Endothelial cell of umbilical vein (primary cell): Measurements from ENCODE around the gene AK9. TPM values are rescaled to one million over a fixed set of nuclear protein-coding genes. Genes with fewer than 3 reads are reported as not detected.

Experiments
- BruUV-seq: library from RNA; stranded (reverse); fragments of 400-500 nt; replicated peaks from 2 replicates; lab custom pipeline; 2021; lab: Mats Ljungman, UMichigan
- CTCF ChIA-PET: fragments of 300-600, 350-600 bp; sonication (Branson Sonifier 250); formaldehyde crosslinking; loops from one replicate; lab custom pipeline; 2021; ENCODE audit warnings: antibody characterized with exemption, inconsistent platforms; lab: Charles Lee
- POLR2A ChIA-PET: fragments of 300-600, 350-600 bp; sonication (Branson Sonifier 250); formaldehyde crosslinking; loops from one replicate; lab custom pipeline; 2021; ENCODE audit warnings: antibody characterized with exemption, inconsistent platforms; lab: Charles Lee
- DNase-seq: peaks from one replicate; pipeline ENCODE4 v3.0.0-alpha.2; 2011; ENCODE audit warnings: low read depth, low spot score
- FAIRE-seq: peaks from 2 replicates; lab custom pipeline; 2011; peaks lifted over from hg19 to GRCh38; lab: Jason Lieb, UNC
- H2AFZ ChIP-seq: 2 replicates; pipeline ENCODE4 v1.6.0; 2012; ENCODE audit warnings: low read depth, low read length, control low read depth, inconsistent platforms
- H3K27ac ChIP-seq: 2 replicates; pipeline ENCODE4 v1.5.1; 2011; ENCODE audit warnings: low read depth, mild to moderate bottlenecking, control low read depth, low read length, moderate library complexity; ENCODE audit not compliant: insufficient read depth
- H3K27me3 ChIP-seq, 2 experiments: 2 replicates each; pipeline versions ENCODE4 v1.6.0 to v1.6.1; 2011; ENCODE audit warnings: low read length in 2 of 2, mixed read lengths in 1 of 2; ENCODE audit not compliant: control insufficient read depth in 2 of 2, insufficient read depth in 2 of 2
- H3K36me3 ChIP-seq, 2 experiments: 2 replicates in 1 of 2; 3 replicates in 1 of 2; pipeline ENCODE4 v1.5.1; 2011; ENCODE audit warnings: low read length in 2 of 2, mild to moderate bottlenecking in 1 of 2, moderate library complexity in 1 of 2; ENCODE audit not compliant: control insufficient read depth in 2 of 2, insufficient read depth in 2 of 2; ENCODE audit errors: extremely low read depth in 1 of 2
- H3K4me1 ChIP-seq: 3 replicates; pipeline ENCODE4 v1.5.1; 2011; ENCODE audit warnings: mild to moderate bottlenecking, low read length; ENCODE audit not compliant: control insufficient read depth, insufficient read depth; ENCODE audit errors: extremely low read depth
- H3K4me2 ChIP-seq: 2 replicates; pipeline ENCODE4 v1.6.1; 2011; ENCODE audit warnings: low read length, control low read depth, mixed read lengths; ENCODE audit not compliant: insufficient read depth
- H3K4me3 ChIP-seq, 3 experiments: fragments of 200-600 bp in 1 of 3; sonication (generic), shearing (Covaris generic) in 1 of 3; replicated peaks in 1 of 3; 2 replicates each; pipeline ENCODE4 v1.5.1; 2011 to 2016; ENCODE audit warnings: control low read depth in 3 of 3, low read length in 3 of 3, mild to moderate bottlenecking in 2 of 3, inconsistent platforms in 1 of 3, low read depth in 1 of 3, moderate library complexity in 1 of 3; ENCODE audit not compliant: insufficient read depth in 1 of 3
- H3K79me2 ChIP-seq: 2 replicates; pipeline ENCODE4 v1.6.0; 2012; ENCODE audit warnings: low read length, inconsistent platforms; ENCODE audit not compliant: control insufficient read depth, insufficient read depth
- H3K9ac ChIP-seq: replicated peaks from 2 replicates; pipeline ENCODE3; 2011; ENCODE audit warnings: low read length, control low read depth; ENCODE audit not compliant: insufficient read depth; ENCODE audit errors: extremely low read depth
- H3K9me1 ChIP-seq: replicated peaks from 3 replicates; pipeline ENCODE4 v1.6.0; 2011; ENCODE audit warnings: mild to moderate bottlenecking, low read length; ENCODE audit not compliant: control insufficient read depth, insufficient read depth; ENCODE audit errors: extremely low read depth
- H3K9me3 ChIP-seq: replicated peaks from 2 replicates; pipeline ENCODE4 v1.5.1; 2012; ENCODE audit warnings: low read length, inconsistent platforms; ENCODE audit not compliant: control insufficient read depth, insufficient read depth
- H4K20me1 ChIP-seq: replicated peaks from 2 replicates; pipeline ENCODE3; 2011; ENCODE audit warnings: mild to moderate bottlenecking, low read length; ENCODE audit not compliant: control insufficient read depth, insufficient read depth; ENCODE audit errors: extremely low read depth
- CTCF ChIP-seq, 2 donors: IDR thresholded peaks; 1 replicate in 1 of 2; 2 replicates in 1 of 2; pipeline ENCODE4 v1.5.1; 2011; ENCODE audit warnings: low read length in 2 of 2, mild to moderate bottlenecking in 2 of 2, moderate library complexity in 2 of 2, control low read depth in 1 of 2, inconsistent platforms in 1 of 2, low read depth in 1 of 2; ENCODE audit not compliant: insufficient read depth in 1 of 2; ENCODE audit errors: extremely low read depth in 1 of 2
- EZH2 ChIP-seq: IDR thresholded peaks from 2 replicates; pipeline ENCODE4 v1.6.1; 2012; ENCODE audit warnings: borderline replicate concordance, low read depth, mild to moderate bottlenecking, moderate library complexity, low read length, inconsistent platforms; ENCODE audit not compliant: severe bottlenecking
- FOS ChIP-seq: IDR thresholded peaks from 2 replicates; pipeline ENCODE4 v1.6.1; 2011; ENCODE audit warnings: mild to moderate bottlenecking, low read length, moderate library complexity, borderline replicate concordance; ENCODE audit not compliant: insufficient read depth
- GATA2 ChIP-seq: IDR thresholded peaks from 2 replicates; pipeline ENCODE4 v1.7.0; 2011; ENCODE audit warnings: low read depth, mild to moderate bottlenecking, moderate library complexity, mixed read lengths, low read length; ENCODE audit not compliant: insufficient read length, insufficient read depth
- JUN ChIP-seq: IDR thresholded peaks from 2 replicates; pipeline ENCODE4 v1.6.1; 2011; ENCODE audit warnings: borderline replicate concordance, low read depth; ENCODE audit not compliant: insufficient read length, insufficient read depth
- MYC ChIP-seq: IDR thresholded peaks from one replicate; pipeline ENCODE4 v1.6.1; 2011; ENCODE audit warnings: mild to moderate bottlenecking, low read depth, low read length
- POLR2A ChIP-seq: IDR thresholded peaks from 2 replicates; pipeline ENCODE4 v1.6.1; 2012; ENCODE audit warnings: low read depth, mild to moderate bottlenecking, control low read depth, low read length
- POLR2AphosphoS5 ChIP-seq: IDR thresholded peaks from 2 replicates; pipeline ENCODE4 v1.6.1; 2012; ENCODE audit warnings: low read depth, mild to moderate bottlenecking, control low read depth, low read length, moderate library complexity; ENCODE audit not compliant: insufficient read depth
- dilution Hi-C: fragments of 300-500 bp; cut with MboI; formaldehyde crosslinking; loops from one replicate; pipeline ENCODE4 v1.15.0; 2019; ENCODE audit warnings: low sequenced_read_pairs; ENCODE audit not compliant: extremely low pct_ligation_motif_present
- intact Hi-C: fragments of 100-400 bp; cut with micrococcal nuclease; formaldehyde crosslinking; loops from one replicate; pipeline ENCODE4 v1.10.0; 2022
- polyA plus RNA-seq, 4 experiments: library from polyadenylated mRNA; depleted of rRNA in 3 of 4; stranded (reverse) in 3 of 4; unstranded in 1 of 4; fragments of >200 nt; gene quantifications; 2 replicates each; pipeline versions ENCODE4 v1.2.1 to v1.2.3, GENCODE V29; 2011 to 2012; ENCODE audit warnings: missing spikeins in 1 of 4
- total RNA-seq: library from RNA; stranded (reverse); gene quantifications from 2 replicates; pipeline ENCODE4 v1.2.3, GENCODE V29; 2021
- TF ChIP-seq, protein P1 (sequence below): IDR thresholded peaks from 2 replicates; pipeline ENCODE4 v1.6.1; 2011; ENCODE audit not compliant: insufficient read depth, insufficient read length

AK9 gene
- total and polyA plus RNA-seq, 2 donors (not counting 3 experiments of a cell fraction or from before 2014, with no cell fraction given) = 1.4 to 3.2 TPM

- Histone ChIP-seq H3K27me3 (no peaks in the 10 kb centered on the region), H3K36me3 (no peaks in the 10 kb centered on the region), H3K4me3 (no peak overlapping the region), H3K4me2 (no peak overlapping the region), H3K27ac (no peak overlapping the region), H3K9me1 (no peaks in the 10 kb centered on the region), H3K9ac (no peak overlapping the region), H3K9me3 (no peaks in the 10 kb centered on the region), H3K4me1 (no peaks in the 10 kb centered on the region), H3K79me2 (peaks cover 2% of the 10 kb centered on the region), H4K20me1 (no peaks in the 10 kb centered on the region), H2AFZ (no peak overlapping the region)
- ChIA-PET CTCF (interaction anchor here (2.0 to 5.2 kb wide), 3 partner anchors 11 to 674 kb away, joined by 5 to 36 read pairs (median 21); no protein-coding TSS in a partner anchor), POLR2A (no interaction called here)
- dilution Hi-C loops = no loop called here
- DNase-seq (no peak), FAIRE-seq (no peak)
- intact Hi-C loops = no loop called here
- no TSS peak for BruUV-seq
- TF ChIP-seq EZH2 = no peak
- TF ChIP-seq, protein P1, sequence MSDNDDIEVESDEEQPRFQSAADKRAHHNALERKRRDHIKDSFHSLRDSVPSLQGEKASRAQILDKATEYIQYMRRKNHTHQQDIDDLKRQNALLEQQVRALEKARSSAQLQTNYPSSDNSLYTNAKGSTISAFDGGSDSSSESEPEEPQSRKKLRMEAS = no peak
- TF ChIP-seq MYC = no peak
- TF ChIP-seq GATA2 = no peak
- no peak for TF ChIP-seq POLR2AphosphoS5
- no peak for TF ChIP-seq FOS
- TF ChIP-seq JUN = no peak
- TF ChIP-seq CTCF (IDR thresholded peaks at IDR 0.05; ENCODE audit: extremely low read depth in 1 of 2, insufficient read depth in 1 of 2, low read depth in 1 of 2, low read length in 2 of 2) = no peak
- TF ChIP-seq POLR2A = no peak
Measured at GRCh38 chr6:109715616-109716015, 24.6 kb upstream of the AK9 start.
